Fibroblast of lung (primary cell): Measurements from ENCODE around the gene MCRIP1.

ENCODE experiments used
- CTCF ChIP-seq, 2 donors: IDR thresholded peaks in 1 of 2; conservative IDR thresholded peaks in 1 of 2; 1 replicate in 1 of 2; 2 replicates in 1 of 2; pipeline ENCODE4 v1.5.1; 2011 to 2012; ENCODE audit warnings: low read length in 2 of 2, control low read depth in 1 of 2, inconsistent platforms in 1 of 2, low read depth in 1 of 2, mild to moderate bottlenecking in 1 of 2
- EZH2 ChIP-seq: IDR thresholded peaks from 2 replicates; pipeline ENCODE4 v1.5.1; 2012; ENCODE audit warnings: low read length, control low read depth, mild to moderate bottlenecking; ENCODE audit errors: missing control alignments

GRCh38 chr17:81809556-81809998 lies 23.5 kb downstream of the MCRIP1 start:
- TF ChIP-seq CTCF (conservative IDR thresholded peaks at IDR 0.05 in 1 of 2, IDR thresholded peaks at IDR 0.05 in 1 of 2; ENCODE audit: low read depth in 1 of 2, low read length in 2 of 2) (no peak), EZH2 (no peak)
